H1 (cell line): ENCODE data around the gene RPL39L. TPM values are rescaled to one million over a fixed set of nuclear protein-coding genes. Genes with fewer than 3 reads are reported as not detected.

ENCODE experiments used
- CBX8 ChIP-seq: fragments of 300-800, 300-1000 bp; sonication (generic); IDR thresholded peaks from 2 replicates; pipeline ENCODE4 v1.7.1; 2016; ENCODE audit warnings: low read depth, low read length, borderline replicate concordance
- polyA plus RNA-seq, 7 experiments: library from polyadenylated mRNA; depleted of rRNA in 3 of 7; stranded (reverse) in 5 of 7; unstranded in 2 of 7; fragments of >200 nt in 5 of 7; fragments of 200-250 nt in 2 of 7; gene quantifications; 1 replicate in 5 of 7; 2 replicates in 1 of 7; 4 replicates in 1 of 7; pipeline versions ENCODE4 v1.2.1 to v1.2.3, GENCODE V29; 2011 to 2013; ENCODE audit warnings: missing spikeins in 2 of 7, mixed read lengths in 2 of 7
- total RNA-seq: library from RNA; stranded (reverse); fragmentation: NEBNext Ultra II Directional; extraction: Animal tissue kit (Norgen Biotek cat#: 25700); gene quantifications from 2 replicates; pipeline ENCODE4 v1.2.1, GENCODE V29; 2021

Gene RPL39L
- total and polyA plus RNA-seq, 2 of the 8 experiments (the other 6 are each of a cell fraction or from before 2014, with no cell fraction given), result 51.8 to 67.7 TPM

GRCh38 chr3:187073581-187074098 lies 65.7 kb downstream of the RPL39L start (continued):
- TF ChIP-seq CBX8, result no peak
